Measurements from ENCODE around the gene LY6G6D.

Gene LY6G6D

GRCh38 chr6:31767096-31767645, 52.0 kb downstream of the LY6G6D start:
- no peak for DNase-seq
